ENCODE measurements around the gene NEURL1B.

GRCh38 chr5:172694061-172694460 is 53.0 kb downstream of the NEURL1B start:
- TF ChIP-seq CTCF (conservative IDR thresholded peaks at IDR 0.05; ENCODE audit: low read length) (no peak), EZH2phosphoT487 (IDR thresholded peaks at IDR 0.05; ENCODE audit: borderline replicate concordance) (no peak)

Data from Loucy (cell line).